H9 (cell line): ENCODE measurements around the gene CYB561D1. TPM values are rescaled to one million over a fixed set of nuclear protein-coding genes. Genes with fewer than 3 reads are reported as not detected.

ENCODE experiments used
- DNase-seq: peaks from one replicate; pipeline ENCODE4 v3.0.0-alpha.2; 2017
- H2AFZ ChIP-seq: one replicate; pipeline ENCODE4 v1.6.1; 2013; ENCODE audit warnings: mild to moderate bottlenecking, low read length, control low read depth, moderate library complexity
- H2AK5ac ChIP-seq: 2 replicates; pipeline ENCODE4 v1.6.1; 2013; ENCODE audit warnings: low read length, control low read depth, mixed read lengths; ENCODE audit not compliant: insufficient read length
- H2BK120ac ChIP-seq: one replicate; pipeline ENCODE4 v1.6.1; 2013; ENCODE audit warnings: low read depth, mild to moderate bottlenecking, low read length, control low read depth, inconsistent platforms; ENCODE audit not compliant: poor library complexity, severe bottlenecking
- H2BK12ac ChIP-seq: 2 replicates; pipeline ENCODE4 v1.6.1; 2013; ENCODE audit warnings: low read length, control low read depth, mixed read lengths, low read depth; ENCODE audit not compliant: insufficient read length
- H2BK15ac ChIP-seq: 2 replicates; pipeline ENCODE4 v1.6.1; 2013; ENCODE audit warnings: low read depth, low read length, control low read depth
- H2BK20ac ChIP-seq: one replicate; pipeline ENCODE4 v1.6.1; 2013; ENCODE audit warnings: low read depth, mild to moderate bottlenecking, low read length, control low read depth, inconsistent platforms; ENCODE audit not compliant: poor library complexity, severe bottlenecking
- H2BK5ac ChIP-seq: 2 replicates; pipeline ENCODE4 v1.6.1; 2013; ENCODE audit warnings: low read length, control low read depth, mixed read lengths; ENCODE audit not compliant: insufficient read length
- H3K14ac ChIP-seq: 2 replicates; pipeline ENCODE4 v1.6.1; 2013; ENCODE audit warnings: low read length, control low read depth; ENCODE audit not compliant: insufficient read depth
- H3K18ac ChIP-seq: 2 replicates; pipeline ENCODE4 v1.6.1; 2013; ENCODE audit warnings: low read depth, mild to moderate bottlenecking, mixed read lengths, low read length, control low read depth; ENCODE audit not compliant: insufficient read length
- H3K23ac ChIP-seq: 2 replicates; pipeline ENCODE4 v1.6.1; 2013; ENCODE audit warnings: low read length, control low read depth, mixed read lengths, low read depth; ENCODE audit not compliant: insufficient read length
- H3K23me2 ChIP-seq: 2 replicates; pipeline ENCODE4 v1.6.1; 2013; ENCODE audit warnings: low read depth, mild to moderate bottlenecking, mixed read lengths, low read length, control low read depth; ENCODE audit not compliant: insufficient read length, poor library complexity, severe bottlenecking
- H3K27ac ChIP-seq: 2 replicates; pipeline ENCODE4 v1.5.1; 2013; ENCODE audit warnings: low read length, control low read depth, mixed read lengths, low read depth; ENCODE audit not compliant: insufficient read length
- H3K27me3 ChIP-seq: 2 replicates; pipeline ENCODE4 v1.6.1; 2013; ENCODE audit warnings: low read length, control low read depth, inconsistent platforms; ENCODE audit not compliant: insufficient read depth
- H3K4ac ChIP-seq: 2 replicates; pipeline ENCODE4 v1.6.1; 2013; ENCODE audit warnings: low read depth, mild to moderate bottlenecking, control low read depth, inconsistent platforms, low read length, moderate library complexity
- H3K4me1 ChIP-seq: 2 replicates; pipeline ENCODE4 v1.6.1; 2013; ENCODE audit warnings: low read length, control low read depth, inconsistent platforms; ENCODE audit not compliant: insufficient read depth
- H3K4me2 ChIP-seq: 2 replicates; pipeline ENCODE4 v1.6.1; 2013; ENCODE audit warnings: low read length, control low read depth, mixed read lengths; ENCODE audit not compliant: insufficient read length, insufficient read depth
- H3K56ac ChIP-seq: 2 replicates; pipeline ENCODE4 v1.6.1; 2013; ENCODE audit warnings: low read depth, mild to moderate bottlenecking, mixed read lengths, low read length, control low read depth; ENCODE audit not compliant: insufficient read length
- H3K79me1 ChIP-seq: 2 replicates; pipeline ENCODE4 v1.6.1; 2013; ENCODE audit warnings: low read depth, mild to moderate bottlenecking, moderate library complexity, low read length, control low read depth, inconsistent platforms; ENCODE audit not compliant: insufficient read depth, poor library complexity, severe bottlenecking
- H3K79me2 ChIP-seq: 2 replicates; pipeline ENCODE4 v1.6.1; 2013; ENCODE audit warnings: low read length, control low read depth, inconsistent platforms; ENCODE audit not compliant: insufficient read depth
- H3K9ac ChIP-seq: 2 replicates; pipeline ENCODE4 v1.6.1; 2013; ENCODE audit warnings: low read length, control low read depth, mixed read lengths; ENCODE audit not compliant: insufficient read length; ENCODE audit errors: extremely low read depth
- H3K9me3 ChIP-seq: one replicate; pipeline ENCODE4 v1.6.1; 2013; ENCODE audit warnings: low read depth, low read length, inconsistent platforms; ENCODE audit not compliant: control insufficient read depth
- H3T11ph ChIP-seq: one replicate; pipeline ENCODE4 v1.6.1; 2013; ENCODE audit warnings: mild to moderate bottlenecking, low read length, control low read depth, inconsistent platforms
- H4K20me1 ChIP-seq: one replicate; pipeline ENCODE4 v1.6.1; 2013; ENCODE audit not compliant: control insufficient read depth, insufficient read length, insufficient read depth
- H4K5ac ChIP-seq: 2 replicates; pipeline ENCODE4 v1.6.1; 2013; ENCODE audit warnings: low read depth, mild to moderate bottlenecking, mixed read lengths, low read length, control low read depth; ENCODE audit not compliant: insufficient read length
- H4K8ac ChIP-seq: replicated peaks from 2 replicates; pipeline ENCODE4 v1.6.1; 2013; ENCODE audit warnings: low read length, control low read depth, mixed read lengths, low read depth; ENCODE audit not compliant: insufficient read length
- H4K91ac ChIP-seq: 2 replicates; pipeline ENCODE4 v1.6.1; 2013; ENCODE audit warnings: low read depth, mild to moderate bottlenecking, moderate library complexity, mixed read lengths, low read length, control low read depth; ENCODE audit not compliant: insufficient read length
- H3K27ac Mint-ChIP-seq, 3 experiments: 2 replicates in 2 of 3; 3 replicates in 1 of 3; pipeline ENCODE4 v1.8.0; 2020 to 2021; ENCODE audit warnings: mixed read lengths in 3 of 3, mild to moderate bottlenecking in 1 of 3, moderate library complexity in 1 of 3
- H3K27me3 Mint-ChIP-seq: 2 replicates; pipeline ENCODE4 v1.8.0; 2021; ENCODE audit warnings: low read depth, mild to moderate bottlenecking, moderate library complexity, mixed read lengths
- H3K36me3 Mint-ChIP-seq, 3 experiments: 2 replicates in 2 of 3; 3 replicates in 1 of 3; pipeline ENCODE4 v1.8.0; 2020 to 2021; ENCODE audit warnings: low read depth in 3 of 3, mixed read lengths in 3 of 3; ENCODE audit not compliant: insufficient read depth in 1 of 3
- H3K4me1 Mint-ChIP-seq, 2 experiments: 2 replicates each; pipeline ENCODE4 v1.8.0; 2020; ENCODE audit warnings: mixed read lengths in 2 of 2
- H3K4me3 Mint-ChIP-seq, 2 experiments: 2 replicates in 1 of 2; 3 replicates in 1 of 2; pipeline ENCODE4 v1.8.0; 2020 to 2021; ENCODE audit warnings: mild to moderate bottlenecking in 2 of 2, mixed read lengths in 2 of 2, moderate library complexity in 1 of 2
- H3K9me3 Mint-ChIP-seq, 2 experiments: 2 replicates in 1 of 2; 3 replicates in 1 of 2; pipeline ENCODE4 v1.8.0; 2020; ENCODE audit warnings: mild to moderate bottlenecking in 2 of 2, mixed read lengths in 2 of 2, moderate library complexity in 1 of 2
- WGBS: extraction: QIAGEN DNeasy Blood & Tissue Kit; methylation state at CpG from one replicate; pipeline ENCODE4 v1.1.7; 2013; ENCODE audit warnings: missing lambda C conversion rate, low lambda C conversion rate, mixed read lengths; ENCODE audit not compliant: insufficient read length; ENCODE audit errors: extremely low coverage; 5-methylcytosine and 5-hydroxymethylcytosine counted together
- total RNA-seq: library from RNA; stranded (reverse); gene quantifications from 2 replicates; pipeline ENCODE4 v1.2.1, GENCODE V29; 2021
- TF ChIP-seq, protein P1 (sequence below): fragments of 200-600 bp; sonication (generic); conservative IDR thresholded peaks from 3 replicates; pipeline ENCODE4 v1.8.0; 2021; ENCODE audit warnings: antibody characterized with exemption, mild to moderate bottlenecking

Gene CYB561D1
- total RNA-seq, 1 experiment from 2014 or later = 6.5 TPM

DNA sequence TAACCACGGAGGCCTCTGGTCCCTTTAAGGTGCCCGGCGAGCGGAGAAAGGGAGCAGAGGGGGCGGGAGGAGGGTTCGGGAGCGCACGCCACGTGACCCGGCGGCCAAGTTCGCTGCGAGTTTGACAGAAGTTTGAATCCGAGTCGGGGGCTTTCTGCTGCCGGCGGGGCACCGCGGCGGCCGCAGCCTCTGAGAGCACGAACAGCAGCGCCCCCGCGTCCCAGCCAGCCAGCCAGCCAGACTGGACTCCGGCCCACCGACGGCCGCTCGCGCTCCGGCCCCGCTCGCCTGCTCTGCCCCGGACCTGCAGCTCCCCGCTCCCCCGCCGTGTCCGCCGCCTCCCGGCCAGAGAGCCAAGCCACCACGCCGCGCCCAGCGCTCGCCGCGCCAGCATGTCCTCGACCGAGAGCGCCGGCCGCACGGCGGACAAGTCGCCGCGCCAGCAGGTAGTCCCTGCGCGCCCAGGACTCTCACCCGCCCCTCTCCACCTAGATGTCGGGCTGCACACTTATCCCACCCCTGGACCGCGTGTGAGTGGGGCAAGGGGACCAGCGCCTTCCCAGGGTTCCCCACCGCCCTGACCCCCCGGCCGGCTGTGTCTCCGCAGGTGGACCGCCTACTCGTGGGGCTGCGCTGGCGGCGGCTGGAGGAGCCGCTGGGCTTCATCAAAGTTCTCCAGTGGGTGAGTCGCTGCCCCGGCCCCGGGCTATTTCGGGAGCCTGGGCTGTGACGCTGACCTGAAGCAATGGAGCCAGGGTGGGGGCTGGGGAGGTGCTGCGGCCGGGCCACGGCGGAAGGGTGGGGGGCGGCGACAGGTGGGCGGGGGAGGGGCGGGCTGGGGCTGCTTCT is 27.2 kb upstream of the CYB561D1 start, which contains the start of gene SYPL2:
Gene SYPL2 (plus strand): TSS at position 95 of the 849 bp plus-strand sequence. CDS start 298 bp downstream, at position 393.
- no peak within 1 kb of the TSS for H3K27ac Mint-ChIP-seq
- H3K4me2 ChIP-seq = peak within 1 kb of the TSS; percentile 67
- no peaks in the 10 kb centered on the region; the same call in 1 of the 2 replicates for H3K4me1 ChIP-seq
- no peak within 1 kb of the TSS for H2AK5ac ChIP-seq
- no peak within 1 kb of the TSS for H4K91ac ChIP-seq
- H3K4me1 Mint-ChIP-seq = peaks cover 21 to 22% of the 10 kb centered on the region in 2 experiments
- no peaks in the 10 kb centered on the region for H3K36me3 Mint-ChIP-seq
- no peak within 1 kb of the TSS for H4K8ac ChIP-seq
- peak within 1 kb of the TSS; percentile 66 to 82 for H3K4me3 Mint-ChIP-seq
- H3K79me2 ChIP-seq = no peaks in the 10 kb centered on the region
- peak within 1 kb of the TSS; percentile 75 for H2AFZ ChIP-seq
- H3K56ac ChIP-seq = no peak within 1 kb of the TSS
- DNase-seq = peak; percentile 81
- TF ChIP-seq, protein P1, sequence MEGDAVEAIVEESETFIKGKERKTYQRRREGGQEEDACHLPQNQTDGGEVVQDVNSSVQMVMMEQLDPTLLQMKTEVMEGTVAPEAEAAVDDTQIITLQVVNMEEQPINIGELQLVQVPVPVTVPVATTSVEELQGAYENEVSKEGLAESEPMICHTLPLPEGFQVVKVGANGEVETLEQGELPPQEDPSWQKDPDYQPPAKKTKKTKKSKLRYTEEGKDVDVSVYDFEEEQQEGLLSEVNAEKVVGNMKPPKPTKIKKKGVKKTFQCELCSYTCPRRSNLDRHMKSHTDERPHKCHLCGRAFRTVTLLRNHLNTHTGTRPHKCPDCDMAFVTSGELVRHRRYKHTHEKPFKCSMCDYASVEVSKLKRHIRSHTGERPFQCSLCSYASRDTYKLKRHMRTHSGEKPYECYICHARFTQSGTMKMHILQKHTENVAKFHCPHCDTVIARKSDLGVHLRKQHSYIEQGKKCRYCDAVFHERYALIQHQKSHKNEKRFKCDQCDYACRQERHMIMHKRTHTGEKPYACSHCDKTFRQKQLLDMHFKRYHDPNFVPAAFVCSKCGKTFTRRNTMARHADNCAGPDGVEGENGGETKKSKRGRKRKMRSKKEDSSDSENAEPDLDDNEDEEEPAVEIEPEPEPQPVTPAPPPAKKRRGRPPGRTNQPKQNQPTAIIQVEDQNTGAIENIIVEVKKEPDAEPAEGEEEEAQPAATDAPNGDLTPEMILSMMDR = no peak
- H2BK15ac ChIP-seq = no peak within 1 kb of the TSS
- no peak within 1 kb of the TSS for H3K27ac ChIP-seq
- H3K9me3 Mint-ChIP-seq = peaks cover 0 to 3% of the 10 kb centered on the region in 2 experiments; a peak in 1 of 5 replicates
- H3K79me1 ChIP-seq = no peaks in the 10 kb centered on the region
- no peak within 1 kb of the TSS for H2BK120ac ChIP-seq
- no peak within 1 kb of the TSS for H2BK20ac ChIP-seq
- H2BK5ac ChIP-seq = no peak within 1 kb of the TSS
- no CpG with 5 or more reads among the region's 88 CpGs for WGBS
- H3K27me3 Mint-ChIP-seq = peaks cover 85% of the 10 kb centered on the region
- H3K4ac ChIP-seq = no peak within 1 kb of the TSS
- H3K23me2 ChIP-seq = peaks cover 15% of the 10 kb centered on the region
- H3K27me3 ChIP-seq = peaks cover 14% of the 10 kb centered on the region; the same call in 1 of the 2 replicates
- peak within 1 kb of the TSS; percentile 56; the same call in 1 of the 2 replicates for H3K14ac ChIP-seq
- H2BK12ac ChIP-seq = no peak within 1 kb of the TSS
- H3K9me3 ChIP-seq = no peaks in the 10 kb centered on the region
- H4K20me1 ChIP-seq = no peaks in the 10 kb centered on the region
- no peak within 1 kb of the TSS for H3K23ac ChIP-seq
- H4K5ac ChIP-seq = no peak within 1 kb of the TSS
- H3K18ac ChIP-seq = no peak within 1 kb of the TSS
- H3T11ph ChIP-seq = no peak within 1 kb of the TSS
- peak within 1 kb of the TSS; percentile 39 for H3K9ac ChIP-seq
